HG02610 (cell line): ENCODE measurements around the gene CSMD2.

ENCODE experiments used
- ATAC-seq: cut with Tn5 transposase; IDR thresholded peaks from one replicate; pipeline ENCODE4 v1.9.1; 2021; ENCODE audit warnings: mild to moderate bottlenecking, moderate library complexity; ENCODE audit not compliant: unreplicated experiment

The CSMD2 gene

GRCh38 chr1:33916786-33917185 lies 248.2 kb downstream of the CSMD2 start:
- ATAC-seq = no peak

GRCh38 chr1:33914531-33914930 lies 250.5 kb downstream of the CSMD2 start:
- ATAC-seq = no peak

GRCh38 chr1:33908324-33908956 lies 256.6 kb downstream of the CSMD2 start:
- ATAC-seq = no peak

GRCh38 chr1:33906156-33906555 lies 258.9 kb downstream of the CSMD2 start:
- ATAC-seq = no peak

- no peak for ATAC-seq
Observed at GRCh38 chr1:33905241-33905640, 259.8 kb downstream of the CSMD2 start.

- no peak for ATAC-seq
Observed at GRCh38 chr1:33903210-33903589, 261.8 kb downstream of the CSMD2 start.

GRCh38 chr1:33902486-33903209 lies 262.4 kb downstream of the CSMD2 start:
- ATAC-seq = no peak

GRCh38 chr1:33899746-33900145 lies 265.3 kb downstream of the CSMD2 start:
- ATAC-seq = no peak

GRCh38 chr1:33898881-33899280 lies 266.1 kb downstream of the CSMD2 start:
- no peak for ATAC-seq

GRCh38 chr1:33898406-33898805 lies 266.6 kb downstream of the CSMD2 start:
- ATAC-seq = no peak

GRCh38 chr1:33897092-33897725 lies 267.8 kb downstream of the CSMD2 start:
- ATAC-seq = no peak

- ATAC-seq = no peak
Observed at GRCh38 chr1:33895976-33896375, 269.1 kb downstream of the CSMD2 start.

GRCh38 chr1:33895396-33895795 lies 269.6 kb downstream of the CSMD2 start:
- no peak for ATAC-seq

GRCh38 chr1:33893147-33893830 lies 271.7 kb downstream of the CSMD2 start:
- ATAC-seq = no peak

GRCh38 chr1:33886496-33886895 lies 278.5 kb downstream of the CSMD2 start:
- no peak for ATAC-seq

GRCh38 chr1:33880305-33880704 lies 284.7 kb downstream of the CSMD2 start:
- no peak for ATAC-seq

- ATAC-seq = no peak
Observed at GRCh38 chr1:33878392-33878791, 286.6 kb downstream of the CSMD2 start.

GRCh38 chr1:33876970-33877650 lies 287.9 kb downstream of the CSMD2 start:
- no peak for ATAC-seq

- ATAC-seq = no peak
Observed at GRCh38 chr1:33875862-33876261, 289.2 kb downstream of the CSMD2 start.

- no peak for ATAC-seq
Observed at GRCh38 chr1:33874636-33875035, 290.4 kb downstream of the CSMD2 start.

GRCh38 chr1:33872683-33873082 lies 292.3 kb downstream of the CSMD2 start:
- no peak for ATAC-seq
